ENCODE data around the gene NIT1. TPM values are rescaled to one million over a fixed set of nuclear protein-coding genes. Genes with fewer than 3 reads are reported as not detected.

Gene NIT1
- total and polyA plus RNA-seq, 8 donors, result 8.8 to 77.9 (median 24.1) TPM

- Histone ChIP-seq H3K9me3 (no peaks in the 10 kb centered on the region), H3K4me3 (no peak overlapping the region), H3K36me3 (no peaks in the 10 kb centered on the region), H3K4me1 (no peaks in the 10 kb centered on the region), H3K27me3 (no peaks in the 10 kb centered on the region), H3K27ac (no peak overlapping the region)
- WGBS, 5 donors, result 66 to 83% (median 72%) methylated on average over 3 of the region's 3 CpGs
- intact Hi-C loops (cut with DNase I; ENCODE audit: low total_unique reads), result no loop called here
- DNase-seq, result no peak
- no peak for TF ChIP-seq POLR2AphosphoS5 (IDR thresholded peaks at IDR 0.05)
- no peak for TF ChIP-seq POLR2A (IDR thresholded peaks at IDR 0.05)
- no peak for TF ChIP-seq CTCF (IDR thresholded peaks at IDR 0.05)
- TF ChIP-seq EP300 (IDR thresholded peaks at IDR 0.05), result no peak
Measured at GRCh38 chr1:161145832-161146231, 27.9 kb downstream of the NIT1 start.

GRCh38 chr1:161153176-161153575, 35.3 kb downstream of the NIT1 start:
- Histone ChIP-seq H3K9me3 (no peaks in the 10 kb centered on the region), H3K4me1 (peaks cover 13 to 29% (median 19%) of the 10 kb centered on the region in 4 donors), H3K27me3 (no peaks in the 10 kb centered on the region), H3K36me3 (peaks cover 5 to 16% (median 14%) of the 10 kb centered on the region in 4 donors), H3K4me3 (peak overlapping the region; percentile 72 to 77 (median 74)), H3K27ac (peak overlapping the region in 4 of 5 donors; percentile 93 to 99 (median 97))
- TF ChIP-seq POLR2AphosphoS5 (IDR thresholded peaks at IDR 0.05) (no peak), CTCF (IDR thresholded peaks at IDR 0.05) (no peak), EP300 (IDR thresholded peaks at IDR 0.05) (no peak), POLR2A (IDR thresholded peaks at IDR 0.05) (no peak)
- no peak for DNase-seq
- intact Hi-C loops (cut with DNase I; ENCODE audit: low total_unique reads), result no loop called here
- WGBS, 5 donors, result 18 to 22% (median 21%) methylated on average over 9 of the region's 9 CpGs

- intact Hi-C loops (cut with DNase I; ENCODE audit: low total_unique reads), result no loop called here
- Histone ChIP-seq H3K27ac (peak within 1 kb of the TSS; percentile 93 to 99 (median 96)), H3K27me3 (no peaks in the 10 kb centered on the region), H3K4me1 (peaks cover 16 to 34% (median 24%) of the 10 kb centered on the region in 4 donors), H3K4me3 (peak within 1 kb of the TSS; percentile 72 to 77 (median 74)), H3K9me3 (no peaks in the 10 kb centered on the region), H3K36me3 (peaks cover 5 to 21% (median 19%) of the 10 kb centered on the region in 4 donors)
- WGBS, 5 donors, result 0 to 1% (median 0%) methylated on average over 33 of the region's 33 CpGs
- DNase-seq, result peak; percentile 80 to 96
- no peak for TF ChIP-seq POLR2A (IDR thresholded peaks at IDR 0.05)
- peak in 2 of 3 donors; percentile 53 to 82 for TF ChIP-seq POLR2AphosphoS5 (IDR thresholded peaks at IDR 0.05)
- TF ChIP-seq EP300 (IDR thresholded peaks at IDR 0.05), result no peak
- peak in 1 of 7 experiments; percentile 8 for TF ChIP-seq CTCF (IDR thresholded peaks at IDR 0.05)
Measured at GRCh38 chr1:161153682-161154337, 35.9 kb downstream of the NIT1 start, which contains the start of gene UFC1. Gene UFC1 (plus strand): TSS chr1:161153978. CDS start chr1:161153998, 20 bp downstream.

- 84 to 100% (median 95%) methylated on average over 1 of the region's 1 CpG for WGBS, 5 donors
- DNase-seq, result no peak
Measured at GRCh38 chr1:161157867-161158266, 40.0 kb downstream of the NIT1 start.

More at GRCh38 chr1:161157867-161158266, 40.0 kb downstream of the NIT1 start:
- peaks cover 37 to 65% (median 54%) of the 10 kb centered on the region in 4 donors for H3K4me1 ChIP-seq
- H3K4me3 ChIP-seq, result no peak overlapping the region
- no peak overlapping the region for H3K27ac ChIP-seq
- TF ChIP-seq CTCF (IDR thresholded peaks at IDR 0.05), result no peak
- no peak for TF ChIP-seq POLR2AphosphoS5 (IDR thresholded peaks at IDR 0.05)
- TF ChIP-seq EP300 (IDR thresholded peaks at IDR 0.05), result no peak
- no peak for TF ChIP-seq POLR2A (IDR thresholded peaks at IDR 0.05)
- H3K27me3 ChIP-seq, result no peaks in the 10 kb centered on the region
- intact Hi-C loops (cut with DNase I; ENCODE audit: low total_unique reads), result no loop called here
- H3K9me3 ChIP-seq, result no peaks in the 10 kb centered on the region
- peaks cover 9 to 45% (median 38%) of the 10 kb centered on the region in 4 donors for H3K36me3 ChIP-seq
